CD4-positive, alpha-beta T cell treated with Interleukin-21 for 1 hour (primary cell): ENCODE measurements around the gene RFTN2.

Experiments
- DNase-seq: peaks from one replicate; pipeline ENCODE4 v3.0.0-alpha.2; 2020

The RFTN2 gene

DNA sequence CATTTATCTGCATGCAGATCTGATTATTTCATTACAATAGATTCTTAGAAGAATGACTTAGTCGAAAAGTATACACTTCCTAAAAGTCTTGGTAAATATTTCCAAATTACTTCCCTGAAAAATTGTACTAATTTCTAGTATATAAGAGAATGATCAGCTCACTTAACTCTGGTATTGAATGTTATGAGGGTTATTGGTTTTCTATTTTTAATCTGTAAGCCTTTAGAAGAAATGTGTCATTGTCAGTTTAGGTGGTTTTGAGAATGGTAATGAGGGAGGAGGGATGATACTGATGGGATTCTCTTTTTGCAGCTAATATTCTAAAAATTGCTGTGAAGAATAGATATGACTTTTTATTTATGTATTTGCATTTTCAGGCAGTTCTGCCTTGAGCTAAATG, 135.7 kb downstream of the RFTN2 start:
- DNase-seq: no peak

DNA sequence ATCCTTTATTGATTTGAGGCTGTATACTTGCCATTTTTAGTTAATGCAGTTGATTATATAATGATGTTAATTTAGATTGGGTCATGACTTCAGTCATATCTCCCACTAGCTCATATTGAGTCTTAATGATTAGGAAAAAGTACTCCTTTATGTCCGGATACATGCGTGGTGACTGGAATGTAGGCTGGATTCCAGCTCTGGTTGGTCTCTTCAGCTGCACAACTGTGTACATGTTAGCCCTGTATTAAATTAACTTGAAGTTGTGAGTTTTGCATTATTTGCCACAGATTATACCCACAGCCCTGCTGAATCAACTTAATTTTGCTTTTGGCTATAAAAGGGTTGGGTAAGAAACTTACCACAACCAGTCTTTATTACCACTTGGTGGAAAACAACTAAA, 137.0 kb downstream of the RFTN2 start:
- DNase-seq: no peak
